C4-2B (cell line): Measurements from ENCODE around the gene HTR3B.

Source experiments
- H3K27ac ChIP-seq: fragments of 450-650 bp; 2 replicates; pipeline ENCODE4 v1.5.1; 2017
- ZFX ChIP-seq: fragments of 450-650 bp; IDR thresholded peaks from 2 replicates; pipeline ENCODE4 v1.6.1; 2017
- TF ChIP-seq, protein P1 (sequence below): fragments of 450-650 bp; conservative IDR thresholded peaks from 2 replicates; pipeline ENCODE4 v1.5.1; 2017; ENCODE audit warnings: mild to moderate bottlenecking

HTR3B gene

DNA sequence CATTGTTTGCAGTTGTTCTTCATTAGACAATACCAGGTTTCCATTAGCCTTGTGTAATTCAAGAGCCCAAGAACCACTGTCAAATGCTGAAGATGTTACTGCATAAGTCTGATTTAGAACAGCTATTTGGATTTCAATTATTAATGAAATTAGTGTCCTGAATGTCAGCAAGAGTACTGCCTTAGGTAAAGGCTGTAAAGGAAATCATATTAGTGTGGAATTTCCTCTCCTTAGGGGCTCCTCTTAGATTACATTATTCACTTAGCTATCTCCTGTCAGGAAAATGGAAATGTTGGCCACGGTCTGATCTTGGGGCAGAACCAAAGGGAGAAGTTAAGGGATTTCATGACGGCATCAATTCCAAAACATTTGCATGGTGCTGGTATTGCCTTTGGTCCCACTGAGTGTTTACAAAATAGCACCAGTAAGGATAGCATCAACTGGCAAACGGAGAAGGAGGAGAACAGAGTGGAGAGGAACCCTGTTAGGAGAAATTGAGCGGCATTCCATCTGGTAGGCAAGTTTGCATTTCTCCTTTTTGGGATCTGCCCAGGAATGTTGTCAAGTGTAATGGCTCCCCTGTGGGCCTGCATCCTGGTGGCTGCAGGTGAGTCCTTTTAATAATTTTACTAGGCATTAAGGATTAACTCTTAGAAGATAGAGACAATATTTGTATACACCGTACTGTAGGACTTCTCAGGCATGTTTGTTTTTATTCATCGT, at the start of gene HTR3B:
Gene HTR3B, plus strand, starts transcription at position 418 of the 723 bp plus-strand sequence. Its CDS starts 138 bp downstream, at position 556.
- no peak within 1 kb of the TSS for H3K27ac ChIP-seq
- TF ChIP-seq, protein P1, sequence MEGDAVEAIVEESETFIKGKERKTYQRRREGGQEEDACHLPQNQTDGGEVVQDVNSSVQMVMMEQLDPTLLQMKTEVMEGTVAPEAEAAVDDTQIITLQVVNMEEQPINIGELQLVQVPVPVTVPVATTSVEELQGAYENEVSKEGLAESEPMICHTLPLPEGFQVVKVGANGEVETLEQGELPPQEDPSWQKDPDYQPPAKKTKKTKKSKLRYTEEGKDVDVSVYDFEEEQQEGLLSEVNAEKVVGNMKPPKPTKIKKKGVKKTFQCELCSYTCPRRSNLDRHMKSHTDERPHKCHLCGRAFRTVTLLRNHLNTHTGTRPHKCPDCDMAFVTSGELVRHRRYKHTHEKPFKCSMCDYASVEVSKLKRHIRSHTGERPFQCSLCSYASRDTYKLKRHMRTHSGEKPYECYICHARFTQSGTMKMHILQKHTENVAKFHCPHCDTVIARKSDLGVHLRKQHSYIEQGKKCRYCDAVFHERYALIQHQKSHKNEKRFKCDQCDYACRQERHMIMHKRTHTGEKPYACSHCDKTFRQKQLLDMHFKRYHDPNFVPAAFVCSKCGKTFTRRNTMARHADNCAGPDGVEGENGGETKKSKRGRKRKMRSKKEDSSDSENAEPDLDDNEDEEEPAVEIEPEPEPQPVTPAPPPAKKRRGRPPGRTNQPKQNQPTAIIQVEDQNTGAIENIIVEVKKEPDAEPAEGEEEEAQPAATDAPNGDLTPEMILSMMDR: no peak
- TF ChIP-seq ZFX: no peak

DNA sequence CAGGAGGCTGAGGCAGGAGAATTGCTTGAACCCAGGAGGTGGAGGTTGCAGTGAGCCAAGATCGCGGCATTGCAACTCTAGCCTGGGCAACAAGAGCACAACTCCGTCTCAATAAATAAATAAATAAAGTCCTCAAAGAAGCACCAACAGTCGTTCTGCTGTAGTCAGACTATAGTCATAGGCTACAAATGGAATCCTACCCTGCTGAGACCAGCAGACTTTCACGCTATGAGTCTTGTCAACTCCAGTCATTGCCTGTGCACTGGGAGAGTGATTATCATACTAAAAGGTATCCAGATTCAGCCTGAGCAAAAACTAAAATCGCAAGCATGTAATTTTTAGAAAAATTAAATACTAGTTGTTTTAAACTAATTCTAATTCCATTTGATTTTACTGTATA, 48.8 kb upstream of the HTR3B start:
- no peak overlapping the region for H3K27ac ChIP-seq
- TF ChIP-seq, protein P1: no peak
- no peak for TF ChIP-seq ZFX

- H3K27ac ChIP-seq: no peak overlapping the region
- no peak for TF ChIP-seq ZFX
These were observed 47.4 kb upstream of the HTR3B start for GRCh38 chr11:113856966-113857759.

DNA sequence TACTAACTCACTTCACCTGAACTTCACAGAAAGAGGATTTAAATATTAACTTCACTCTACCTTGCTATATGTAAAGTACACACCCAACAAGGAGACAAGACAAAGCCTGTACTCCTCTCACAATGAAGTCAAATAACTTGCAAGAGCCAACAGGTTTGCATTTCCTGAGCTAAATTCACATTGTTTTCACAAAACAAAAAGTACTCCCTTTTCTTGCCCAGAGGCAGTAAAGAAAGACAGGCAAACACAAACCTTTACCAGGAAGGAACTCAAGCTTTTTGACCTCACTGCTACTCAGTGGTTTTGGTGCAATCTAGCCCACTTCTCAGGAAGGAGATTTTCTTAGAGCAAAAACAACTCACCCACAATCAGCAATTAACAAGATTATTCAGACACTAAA, 44.9 kb upstream of the HTR3B start:
- no peak overlapping the region for H3K27ac ChIP-seq
- TF ChIP-seq ZFX: no peak
- TF ChIP-seq, protein P1: no peak

- no peak overlapping the region for H3K27ac ChIP-seq
- TF ChIP-seq, protein P1: no peak
- TF ChIP-seq ZFX: no peak
These were observed 42.2 kb upstream of the HTR3B start for GRCh38 chr11:113862435-113862834.

DNA sequence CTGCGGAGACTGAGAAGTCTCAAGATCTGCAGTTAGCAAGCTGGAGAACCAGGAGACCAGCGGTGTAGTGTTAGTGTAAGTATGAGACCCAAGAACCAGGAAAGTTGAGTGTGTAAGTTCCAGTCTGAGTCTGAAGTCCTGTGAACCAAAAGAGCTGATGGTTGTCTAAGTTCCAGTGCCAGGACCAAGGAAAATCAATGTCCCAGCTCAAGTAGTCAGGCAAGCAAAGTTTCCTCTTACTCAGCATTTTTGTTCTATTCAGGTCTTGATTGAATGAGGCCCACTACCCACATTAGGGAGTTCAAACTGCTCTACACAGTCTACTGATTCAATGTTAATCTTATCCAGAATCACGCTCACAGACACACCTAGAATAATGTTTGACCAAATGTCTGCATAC, 40.2 kb upstream of the HTR3B start:
- H3K27ac ChIP-seq: no peak overlapping the region
- TF ChIP-seq, protein P1: no peak
- TF ChIP-seq ZFX: no peak

DNA sequence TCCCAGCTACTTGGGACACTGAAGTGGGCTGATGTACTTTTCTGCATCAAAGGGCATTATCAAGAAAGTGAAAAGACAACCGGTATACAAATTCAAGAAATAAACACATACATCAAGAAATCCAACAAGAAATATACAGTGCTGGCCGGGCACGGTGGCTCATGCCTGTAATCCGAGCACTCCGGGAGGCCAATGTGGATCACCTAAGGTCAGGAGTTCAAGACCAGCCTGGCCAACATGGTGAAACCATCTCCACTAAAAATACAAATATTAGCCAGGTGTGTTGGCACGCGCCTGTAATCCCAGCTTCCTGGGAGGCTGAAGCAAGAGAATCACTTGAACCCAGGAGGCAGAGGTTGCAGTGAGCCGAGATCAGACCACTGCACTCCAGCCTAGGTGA, 38.7 kb upstream of the HTR3B start:
- no peak overlapping the region for H3K27ac ChIP-seq
- TF ChIP-seq, protein P1: no peak
- no peak for TF ChIP-seq ZFX
